BE2C (cell line): ENCODE results near the gene ANXA4.

Source experiments
- DNase-seq: peaks from one replicate; pipeline ENCODE4 v3.0.0-alpha.2; 2020
- H3K27me3 ChIP-seq: fragments of 250-450 bp; sonication (Bioruptor Pico); 2 replicates; pipeline ENCODE4 v1.5.1; 2020; ENCODE audit warnings: mild to moderate bottlenecking
- H3K36me3 ChIP-seq: fragments of 250-450 bp; sonication (Bioruptor Pico); 2 replicates; pipeline ENCODE4 v1.5.1; 2020; ENCODE audit warnings: mild to moderate bottlenecking
- H3K4me1 ChIP-seq: fragments of 250-450 bp; sonication (Bioruptor Pico); 2 replicates; pipeline ENCODE4 v1.5.1; 2020
- H3K4me3 ChIP-seq: 2 replicates; pipeline ENCODE4 v1.5.1; 2011; ENCODE audit warnings: low read depth, low read length
- H3K9me3 ChIP-seq: fragments of 250-450 bp; sonication (Bioruptor Pico); 2 replicates; pipeline ENCODE4 v1.5.1; 2020
- TF ChIP-seq, protein P1 (sequence below): IDR thresholded peaks from 2 replicates; pipeline ENCODE4 v1.5.1; 2012; ENCODE audit warnings: mild to moderate bottlenecking, low read depth, low read length

Gene ANXA4

DNA sequence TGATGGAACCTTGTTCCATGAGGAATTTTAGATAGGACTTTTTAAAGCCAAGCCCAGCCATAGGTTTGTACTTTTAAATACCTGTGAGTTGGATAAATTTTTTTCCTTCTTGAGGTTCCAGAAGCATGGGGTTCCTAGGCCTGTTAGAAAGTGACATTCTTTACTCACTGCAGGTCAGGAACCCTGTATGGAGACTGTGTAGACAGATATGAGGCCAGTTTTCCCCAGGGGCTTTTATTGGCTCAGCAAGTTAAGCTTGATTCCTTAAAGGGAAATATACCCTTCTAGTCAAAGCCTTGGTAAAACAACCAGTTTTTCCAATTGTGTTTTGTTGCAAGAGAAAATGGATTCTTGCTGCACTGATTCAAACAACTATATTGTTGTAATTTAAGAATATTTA, 49.1 kb downstream of the ANXA4 start:
- Histone ChIP-seq H3K4me3 (no peak overlapping the region), H3K4me1 (no peaks in the 10 kb centered on the region), H3K27me3 (no peaks in the 10 kb centered on the region), H3K9me3 (no peaks in the 10 kb centered on the region), H3K36me3 (no peaks in the 10 kb centered on the region)
- TF ChIP-seq, protein P1, sequence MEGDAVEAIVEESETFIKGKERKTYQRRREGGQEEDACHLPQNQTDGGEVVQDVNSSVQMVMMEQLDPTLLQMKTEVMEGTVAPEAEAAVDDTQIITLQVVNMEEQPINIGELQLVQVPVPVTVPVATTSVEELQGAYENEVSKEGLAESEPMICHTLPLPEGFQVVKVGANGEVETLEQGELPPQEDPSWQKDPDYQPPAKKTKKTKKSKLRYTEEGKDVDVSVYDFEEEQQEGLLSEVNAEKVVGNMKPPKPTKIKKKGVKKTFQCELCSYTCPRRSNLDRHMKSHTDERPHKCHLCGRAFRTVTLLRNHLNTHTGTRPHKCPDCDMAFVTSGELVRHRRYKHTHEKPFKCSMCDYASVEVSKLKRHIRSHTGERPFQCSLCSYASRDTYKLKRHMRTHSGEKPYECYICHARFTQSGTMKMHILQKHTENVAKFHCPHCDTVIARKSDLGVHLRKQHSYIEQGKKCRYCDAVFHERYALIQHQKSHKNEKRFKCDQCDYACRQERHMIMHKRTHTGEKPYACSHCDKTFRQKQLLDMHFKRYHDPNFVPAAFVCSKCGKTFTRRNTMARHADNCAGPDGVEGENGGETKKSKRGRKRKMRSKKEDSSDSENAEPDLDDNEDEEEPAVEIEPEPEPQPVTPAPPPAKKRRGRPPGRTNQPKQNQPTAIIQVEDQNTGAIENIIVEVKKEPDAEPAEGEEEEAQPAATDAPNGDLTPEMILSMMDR: no peak
- DNase-seq: no peak

DNA sequence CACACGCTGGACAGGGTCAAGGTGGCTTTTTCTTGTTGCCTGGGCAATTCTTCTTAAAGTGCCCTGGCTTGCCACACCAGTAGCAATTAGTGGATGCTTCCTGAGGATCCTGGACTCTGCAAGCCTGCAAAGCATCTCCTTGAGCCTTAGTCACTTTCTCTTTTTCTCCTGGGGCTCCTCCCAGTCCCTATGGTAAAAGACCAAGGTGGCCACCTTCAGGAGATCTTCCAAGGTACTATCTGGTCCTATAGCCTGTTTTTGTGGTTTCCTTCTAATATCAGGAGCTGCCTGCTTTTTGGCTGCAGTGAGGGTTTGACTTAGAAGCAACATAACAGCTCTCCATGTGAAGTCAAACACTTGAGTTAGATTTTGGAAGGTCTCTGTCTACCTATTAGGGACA, 54.2 kb downstream of the ANXA4 start:
- TF ChIP-seq, protein P1: no peak
- H3K4me1 ChIP-seq: no peaks in the 10 kb centered on the region
- H3K9me3 ChIP-seq: no peaks in the 10 kb centered on the region
- no peaks in the 10 kb centered on the region for H3K36me3 ChIP-seq
- H3K4me3 ChIP-seq: no peak overlapping the region
- H3K27me3 ChIP-seq: no peaks in the 10 kb centered on the region
- no peak for DNase-seq

DNA sequence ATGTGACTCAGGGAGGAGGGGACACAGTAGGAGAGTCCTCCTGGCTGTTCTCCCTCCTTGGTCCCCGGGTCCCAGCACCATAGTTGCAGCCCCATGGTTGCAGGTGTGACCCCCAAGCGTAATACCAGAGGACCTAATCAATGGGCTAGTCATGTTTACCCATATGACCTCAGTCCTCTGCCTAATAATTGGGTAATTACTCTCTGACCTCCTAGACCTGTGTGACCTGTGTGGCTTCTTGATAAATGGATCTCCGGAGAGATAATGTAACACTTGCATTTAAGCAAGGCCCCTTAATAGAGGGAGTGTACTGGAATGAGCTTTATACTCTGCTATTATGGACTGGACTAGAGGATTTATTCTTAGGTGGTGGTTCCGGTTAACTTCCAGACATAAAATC, 55.3 kb downstream of the ANXA4 start:
- Histone ChIP-seq H3K27me3 (no peaks in the 10 kb centered on the region), H3K4me1 (no peaks in the 10 kb centered on the region), H3K4me3 (no peak overlapping the region), H3K36me3 (no peaks in the 10 kb centered on the region), H3K9me3 (no peaks in the 10 kb centered on the region)
- TF ChIP-seq, protein P1: no peak
- DNase-seq: no peak

DNA sequence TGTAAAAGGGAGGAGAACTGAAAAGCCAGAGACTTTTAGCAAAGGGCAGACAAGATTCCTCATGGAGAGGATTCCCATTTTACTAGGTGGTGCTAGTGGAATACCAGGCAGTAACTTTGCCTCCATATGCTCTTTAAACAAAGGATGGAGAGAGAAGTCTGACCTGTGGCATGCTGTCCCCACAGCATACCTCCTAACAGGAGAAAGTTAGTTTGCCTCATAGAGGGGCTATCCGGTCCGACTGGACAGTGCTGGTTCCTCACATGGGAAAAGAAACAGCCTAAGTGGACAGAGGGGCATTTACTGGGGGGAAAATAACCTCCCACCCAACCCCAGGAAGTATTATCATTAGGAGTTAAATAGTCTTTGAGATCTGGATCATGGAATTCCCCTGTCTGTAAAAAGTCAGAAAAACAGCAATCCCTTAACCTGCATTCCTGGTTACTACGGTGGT, 55.9 kb downstream of the ANXA4 start:
- no peaks in the 10 kb centered on the region for H3K27me3 ChIP-seq
- H3K4me1 ChIP-seq: no peaks in the 10 kb centered on the region
- TF ChIP-seq, protein P1: no peak
- H3K9me3 ChIP-seq: no peaks in the 10 kb centered on the region
- H3K36me3 ChIP-seq: no peaks in the 10 kb centered on the region
- no peak overlapping the region for H3K4me3 ChIP-seq
- no peak for DNase-seq

DNA sequence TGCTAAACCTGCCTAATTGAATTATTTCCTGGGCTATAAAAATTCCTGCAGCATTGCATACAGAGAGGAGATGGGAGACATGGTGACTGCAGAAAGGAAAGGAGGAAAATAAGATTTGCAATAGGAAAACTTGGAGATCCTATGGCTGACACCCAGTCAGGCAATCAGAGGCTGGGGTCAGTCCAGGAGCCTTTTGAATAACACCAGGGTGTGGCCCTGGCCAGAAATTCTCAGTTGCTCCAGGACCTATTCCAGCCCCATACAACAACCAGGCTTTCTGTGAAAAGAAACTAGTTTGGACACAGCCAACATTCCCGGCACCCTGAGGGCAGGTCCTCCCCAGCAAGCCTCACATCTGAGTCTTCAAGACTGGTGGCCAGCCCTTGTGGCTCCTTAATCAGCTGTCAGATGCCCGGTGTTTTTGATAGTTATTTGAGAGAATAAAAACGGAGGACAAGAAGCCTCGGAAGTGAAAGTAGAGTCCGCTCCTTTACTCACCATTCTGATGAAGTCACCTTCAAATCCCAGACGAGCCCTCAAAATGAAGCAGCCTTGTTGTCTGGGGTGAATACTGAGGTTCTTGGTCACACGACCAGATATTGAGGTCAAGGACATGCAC, 56.5 kb downstream of the ANXA4 start:
- Histone ChIP-seq H3K4me1 (no peaks in the 10 kb centered on the region), H3K27me3 (no peaks in the 10 kb centered on the region), H3K9me3 (no peaks in the 10 kb centered on the region), H3K4me3 (no peak overlapping the region), H3K36me3 (no peaks in the 10 kb centered on the region)
- TF ChIP-seq, protein P1: no peak
- no peak for DNase-seq

DNA sequence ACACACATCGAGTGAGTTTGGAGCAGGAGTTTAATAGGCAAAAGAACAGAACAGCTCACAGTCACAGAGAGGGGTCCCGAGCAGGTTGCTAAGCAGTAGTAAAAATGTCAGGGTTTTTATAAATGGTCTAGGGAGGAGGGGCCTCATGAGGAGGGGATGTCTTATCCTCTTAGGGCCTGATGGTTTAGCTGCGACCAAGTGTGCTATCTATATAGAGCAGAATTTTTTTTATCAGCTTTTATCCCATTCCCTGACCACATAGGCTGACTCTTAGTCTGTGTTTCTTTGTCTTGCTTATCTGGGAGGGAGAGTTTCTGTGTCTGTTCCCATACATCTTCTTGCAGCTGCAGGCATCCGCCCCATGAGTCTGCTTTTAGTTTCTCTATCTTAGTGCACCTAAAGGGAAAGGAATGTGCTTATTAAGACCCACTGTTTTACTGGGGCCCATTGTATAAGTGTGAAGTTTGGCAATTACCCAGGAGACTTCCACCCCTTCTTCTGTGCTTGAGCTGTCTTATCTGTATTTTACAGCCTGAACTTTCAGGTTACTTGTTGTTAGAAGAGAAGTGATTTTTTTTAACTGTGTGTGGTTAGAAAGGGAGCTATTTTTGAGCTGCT, 57.1 kb downstream of the ANXA4 start:
- no peak for DNase-seq
- Histone ChIP-seq H3K4me1 (no peaks in the 10 kb centered on the region), H3K4me3 (no peak overlapping the region), H3K27me3 (no peaks in the 10 kb centered on the region), H3K36me3 (no peaks in the 10 kb centered on the region), H3K9me3 (no peaks in the 10 kb centered on the region)
- TF ChIP-seq, protein P1: no peak
